Nephron (organoid): ENCODE measurements around the gene KIAA1549.

Experiments used
- H3K27ac Mint-ChIP-seq, 3 experiments: 2 replicates each; pipeline ENCODE4 v1.8.0; 2020; ENCODE audit warnings: mixed read lengths in 3 of 3, mild to moderate bottlenecking in 2 of 3, moderate library complexity in 1 of 3
- H3K27me3 Mint-ChIP-seq: 2 replicates; pipeline ENCODE4 v1.8.0; 2021; ENCODE audit warnings: low read depth, mild to moderate bottlenecking, moderate library complexity, mixed read lengths
- H3K36me3 Mint-ChIP-seq: 2 replicates; pipeline ENCODE4 v1.8.0; 2020; ENCODE audit warnings: low read depth, mixed read lengths
- H3K4me1 Mint-ChIP-seq: 2 replicates; pipeline ENCODE4 v1.8.0; 2020; ENCODE audit warnings: mixed read lengths
- H3K4me3 Mint-ChIP-seq, 3 experiments: 2 replicates each; pipeline ENCODE4 v1.8.0; 2020; ENCODE audit warnings: mild to moderate bottlenecking in 3 of 3, mixed read lengths in 3 of 3, moderate library complexity in 2 of 3
- H3K9me3 Mint-ChIP-seq: 2 replicates; pipeline ENCODE4 v1.8.0; 2020; ENCODE audit warnings: mixed read lengths
- CTCF ChIP-seq, 3 experiments: fragments of 200-600 bp; sonication (generic); IDR thresholded peaks; one replicate each; pipeline ENCODE4 v1.5.0; 2021; ENCODE audit warnings: antibody characterized with exemption in 3 of 3; ENCODE audit not compliant: unreplicated experiment in 3 of 3

The KIAA1549 gene

GRCh38 chr7:138937484-138937883 lies 43.7 kb downstream of the KIAA1549 start:
- H3K27ac Mint-ChIP-seq, result no peak overlapping the region
- no peaks in the 10 kb centered on the region for H3K9me3 Mint-ChIP-seq
- H3K4me1 Mint-ChIP-seq, result peaks cover 37% of the 10 kb centered on the region
- H3K36me3 Mint-ChIP-seq, result peaks cover 15% of the 10 kb centered on the region
- no peak for TF ChIP-seq CTCF (IDR thresholded peaks at IDR 0.05; ENCODE audit: unreplicated experiment in 3 of 3)
- no peak overlapping the region for H3K4me3 Mint-ChIP-seq
- no peaks in the 10 kb centered on the region for H3K27me3 Mint-ChIP-seq

- H3K9me3 Mint-ChIP-seq, result no peaks in the 10 kb centered on the region
- H3K4me3 Mint-ChIP-seq, result no peak overlapping the region
- no peaks in the 10 kb centered on the region for H3K27me3 Mint-ChIP-seq
- no peak for TF ChIP-seq CTCF (IDR thresholded peaks at IDR 0.05; ENCODE audit: unreplicated experiment in 3 of 3)
- H3K27ac Mint-ChIP-seq, result peak overlapping the region; percentile 23 to 67 (median 39)
- peaks cover 41% of the 10 kb centered on the region for H3K4me1 Mint-ChIP-seq
- H3K36me3 Mint-ChIP-seq, result peaks cover 20% of the 10 kb centered on the region
Observed at GRCh38 chr7:138935465-138936011, 45.7 kb downstream of the KIAA1549 start.

- Mint-ChIP-seq H3K36me3 (peaks cover 23% of the 10 kb centered on the region), H3K27ac (peak overlapping the region; percentile 1 to 67 (median 9)), H3K4me1 (peaks cover 43% of the 10 kb centered on the region), H3K4me3 (no peak overlapping the region), H3K27me3 (no peaks in the 10 kb centered on the region), H3K9me3 (no peaks in the 10 kb centered on the region)
- no peak for TF ChIP-seq CTCF (IDR thresholded peaks at IDR 0.05; ENCODE audit: unreplicated experiment in 3 of 3)
Observed at GRCh38 chr7:138934861-138935260, 46.3 kb downstream of the KIAA1549 start.

GRCh38 chr7:138934367-138934766 lies 46.8 kb downstream of the KIAA1549 start:
- TF ChIP-seq CTCF (IDR thresholded peaks at IDR 0.05; ENCODE audit: unreplicated experiment in 3 of 3), result no peak
- Mint-ChIP-seq H3K4me1 (peaks cover 43% of the 10 kb centered on the region), H3K36me3 (peaks cover 28% of the 10 kb centered on the region), H3K27me3 (no peaks in the 10 kb centered on the region), H3K27ac (peak overlapping the region in 1 of 3 experiments; percentile 67), H3K9me3 (no peaks in the 10 kb centered on the region), H3K4me3 (no peak overlapping the region)

GRCh38 chr7:138932870-138933269 lies 48.3 kb downstream of the KIAA1549 start:
- Mint-ChIP-seq H3K27me3 (no peaks in the 10 kb centered on the region), H3K4me1 (peaks cover 43% of the 10 kb centered on the region), H3K27ac (no peak overlapping the region), H3K36me3 (peaks cover 31% of the 10 kb centered on the region), H3K4me3 (no peak overlapping the region), H3K9me3 (no peaks in the 10 kb centered on the region)
- TF ChIP-seq CTCF (IDR thresholded peaks at IDR 0.05; ENCODE audit: unreplicated experiment in 3 of 3), result no peak

- no peak for TF ChIP-seq CTCF (IDR thresholded peaks at IDR 0.05; ENCODE audit: unreplicated experiment in 3 of 3)
- Mint-ChIP-seq H3K27me3 (no peaks in the 10 kb centered on the region), H3K36me3 (peaks cover 30% of the 10 kb centered on the region), H3K4me3 (no peak overlapping the region), H3K27ac (peak overlapping the region in 1 of 3 experiments; percentile 24), H3K4me1 (peaks cover 43% of the 10 kb centered on the region), H3K9me3 (no peaks in the 10 kb centered on the region)
Observed at GRCh38 chr7:138932427-138932826, 48.8 kb downstream of the KIAA1549 start.
